Thyroid gland (tissue), 4 donors: ENCODE results near the gene MAP2K5.

Experiments used
- POLR2A ChIP-seq, 2 donors: fragments of 450-650 bp; IDR thresholded peaks; one replicate each; pipeline ENCODE4 v1.6.1; 2017; ENCODE audit warnings: antibody characterized with exemption in 2 of 2, mild to moderate bottlenecking in 2 of 2, moderate library complexity in 1 of 2
- TF ChIP-seq, protein P1 (sequence below), 6 experiments: fragments of 200-600 bp in 3 of 6; fragments of 450-650 bp in 3 of 6; sonication (generic) in 3 of 6; IDR thresholded peaks; one replicate each; pipeline ENCODE4 v1.5.1; 2016 to 2019; ENCODE audit warnings: antibody characterized with exemption in 6 of 6, mild to moderate bottlenecking in 2 of 6, inconsistent platforms in 1 of 6, moderate library complexity in 1 of 6

DNA sequence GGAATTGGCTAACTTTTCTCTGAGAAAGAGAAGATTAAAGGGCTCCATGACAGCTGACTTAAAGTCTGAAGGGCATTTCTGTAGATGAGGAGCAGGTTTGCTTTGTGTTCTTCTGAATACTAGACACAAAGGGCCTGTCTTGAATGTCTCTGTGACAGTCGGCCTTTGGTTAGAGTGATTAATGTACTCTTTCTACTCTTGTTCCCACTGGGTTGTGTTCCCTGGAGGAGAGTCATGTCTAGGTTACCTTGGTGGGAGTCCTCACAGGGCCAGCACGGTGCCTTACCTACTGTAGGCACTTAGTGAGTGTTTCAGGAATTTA, 66.1 kb downstream of the MAP2K5 start:
- TF ChIP-seq, protein P1, sequence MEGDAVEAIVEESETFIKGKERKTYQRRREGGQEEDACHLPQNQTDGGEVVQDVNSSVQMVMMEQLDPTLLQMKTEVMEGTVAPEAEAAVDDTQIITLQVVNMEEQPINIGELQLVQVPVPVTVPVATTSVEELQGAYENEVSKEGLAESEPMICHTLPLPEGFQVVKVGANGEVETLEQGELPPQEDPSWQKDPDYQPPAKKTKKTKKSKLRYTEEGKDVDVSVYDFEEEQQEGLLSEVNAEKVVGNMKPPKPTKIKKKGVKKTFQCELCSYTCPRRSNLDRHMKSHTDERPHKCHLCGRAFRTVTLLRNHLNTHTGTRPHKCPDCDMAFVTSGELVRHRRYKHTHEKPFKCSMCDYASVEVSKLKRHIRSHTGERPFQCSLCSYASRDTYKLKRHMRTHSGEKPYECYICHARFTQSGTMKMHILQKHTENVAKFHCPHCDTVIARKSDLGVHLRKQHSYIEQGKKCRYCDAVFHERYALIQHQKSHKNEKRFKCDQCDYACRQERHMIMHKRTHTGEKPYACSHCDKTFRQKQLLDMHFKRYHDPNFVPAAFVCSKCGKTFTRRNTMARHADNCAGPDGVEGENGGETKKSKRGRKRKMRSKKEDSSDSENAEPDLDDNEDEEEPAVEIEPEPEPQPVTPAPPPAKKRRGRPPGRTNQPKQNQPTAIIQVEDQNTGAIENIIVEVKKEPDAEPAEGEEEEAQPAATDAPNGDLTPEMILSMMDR (IDR thresholded peaks at IDR 0.05): no peak
- no peak for TF ChIP-seq POLR2A (IDR thresholded peaks at IDR 0.05)
